ENCODE measurements around the gene IL1R2. TPM values are rescaled to one million over a fixed set of nuclear protein-coding genes. Genes with fewer than 3 reads are reported as not detected.

IL1R2 gene
- total and polyA plus RNA-seq, 9 of the 15 experiments (the other 6 are each of a cell fraction or from before 2014, with no cell fraction given), result 0.13 TPM; not detected in 8

DNA sequence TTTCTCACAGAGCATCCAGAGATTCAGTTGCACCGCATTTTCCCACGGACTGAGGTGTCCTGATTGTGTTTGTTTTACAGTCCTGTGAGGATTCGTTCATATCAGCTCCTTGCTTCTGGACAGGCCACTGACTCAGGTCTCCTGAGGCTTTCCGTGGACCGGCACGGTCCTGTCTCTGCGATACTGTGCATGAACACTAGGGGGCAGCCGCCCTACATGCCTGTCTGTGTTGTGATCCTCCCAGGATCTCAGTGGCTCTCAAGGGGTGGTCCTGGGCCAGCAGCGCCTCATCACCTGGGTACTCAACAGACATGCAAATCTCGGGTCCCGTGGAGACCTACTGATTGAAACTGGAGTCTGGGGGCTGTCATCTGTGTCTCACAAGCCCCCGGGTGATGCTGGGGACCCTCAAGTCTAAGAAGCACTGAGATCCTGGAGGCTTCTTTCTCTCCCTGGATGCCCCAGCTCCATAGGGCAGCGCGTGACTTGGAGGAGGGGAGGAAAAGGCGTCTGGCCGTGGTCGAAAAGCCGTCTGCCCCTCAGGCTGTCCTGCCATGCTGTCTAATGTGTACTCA lies 28.9 kb downstream of the IL1R2 start (continued):
- TF ChIP-seq, protein P1, sequence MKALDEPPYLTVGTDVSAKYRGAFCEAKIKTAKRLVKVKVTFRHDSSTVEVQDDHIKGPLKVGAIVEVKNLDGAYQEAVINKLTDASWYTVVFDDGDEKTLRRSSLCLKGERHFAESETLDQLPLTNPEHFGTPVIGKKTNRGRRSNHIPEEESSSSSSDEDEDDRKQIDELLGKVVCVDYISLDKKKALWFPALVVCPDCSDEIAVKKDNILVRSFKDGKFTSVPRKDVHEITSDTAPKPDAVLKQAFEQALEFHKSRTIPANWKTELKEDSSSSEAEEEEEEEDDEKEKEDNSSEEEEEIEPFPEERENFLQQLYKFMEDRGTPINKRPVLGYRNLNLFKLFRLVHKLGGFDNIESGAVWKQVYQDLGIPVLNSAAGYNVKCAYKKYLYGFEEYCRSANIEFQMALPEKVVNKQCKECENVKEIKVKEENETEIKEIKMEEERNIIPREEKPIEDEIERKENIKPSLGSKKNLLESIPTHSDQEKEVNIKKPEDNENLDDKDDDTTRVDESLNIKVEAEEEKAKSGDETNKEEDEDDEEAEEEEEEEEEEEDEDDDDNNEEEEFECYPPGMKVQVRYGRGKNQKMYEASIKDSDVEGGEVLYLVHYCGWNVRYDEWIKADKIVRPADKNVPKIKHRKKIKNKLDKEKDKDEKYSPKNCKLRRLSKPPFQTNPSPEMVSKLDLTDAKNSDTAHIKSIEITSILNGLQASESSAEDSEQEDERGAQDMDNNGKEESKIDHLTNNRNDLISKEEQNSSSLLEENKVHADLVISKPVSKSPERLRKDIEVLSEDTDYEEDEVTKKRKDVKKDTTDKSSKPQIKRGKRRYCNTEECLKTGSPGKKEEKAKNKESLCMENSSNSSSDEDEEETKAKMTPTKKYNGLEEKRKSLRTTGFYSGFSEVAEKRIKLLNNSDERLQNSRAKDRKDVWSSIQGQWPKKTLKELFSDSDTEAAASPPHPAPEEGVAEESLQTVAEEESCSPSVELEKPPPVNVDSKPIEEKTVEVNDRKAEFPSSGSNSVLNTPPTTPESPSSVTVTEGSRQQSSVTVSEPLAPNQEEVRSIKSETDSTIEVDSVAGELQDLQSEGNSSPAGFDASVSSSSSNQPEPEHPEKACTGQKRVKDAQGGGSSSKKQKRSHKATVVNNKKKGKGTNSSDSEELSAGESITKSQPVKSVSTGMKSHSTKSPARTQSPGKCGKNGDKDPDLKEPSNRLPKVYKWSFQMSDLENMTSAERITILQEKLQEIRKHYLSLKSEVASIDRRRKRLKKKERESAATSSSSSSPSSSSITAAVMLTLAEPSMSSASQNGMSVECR (CRISPR knock-in tag; IDR thresholded peaks at IDR 0.05), result no peak
- TF ChIP-seq, protein P2, sequence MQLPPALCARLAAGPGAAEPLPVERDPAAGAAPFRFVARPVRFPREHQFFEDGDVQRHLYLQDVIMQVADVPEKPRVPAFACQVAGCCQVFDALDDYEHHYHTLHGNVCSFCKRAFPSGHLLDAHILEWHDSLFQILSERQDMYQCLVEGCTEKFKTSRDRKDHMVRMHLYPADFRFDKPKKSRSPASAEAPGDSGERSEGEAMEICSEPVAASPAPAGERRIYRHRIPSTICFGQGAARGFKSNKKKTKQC (CRISPR knock-in tag; IDR thresholded peaks at IDR 0.05), result no peak
- TF ChIP-seq JUN (IDR thresholded peaks at IDR 0.05; ENCODE audit: borderline replicate concordance, low read depth, low read length) (no peak), JUN (CRISPR knock-in tag; IDR thresholded peaks at IDR 0.05; ENCODE audit: borderline replicate concordance) (no peak), SIN3A (IDR thresholded peaks at IDR 0.05; ENCODE audit: borderline replicate concordance in 2 of 2, control insufficient read depth in 1 of 2, low read depth in 2 of 2, low read length in 2 of 2) (no peak), SETDB1 (IDR thresholded peaks at IDR 0.05; ENCODE audit: low read length) (no peak), SIRT6 (IDR thresholded peaks at IDR 0.05; ENCODE audit: low read depth, low read length) (no peak), ZFP36 (IDR thresholded peaks at IDR 0.05; ENCODE audit: low read depth, low read length, partially characterized antibody) (no peak), TCF7 (IDR thresholded peaks at IDR 0.05; ENCODE audit: borderline replicate concordance) (no peak), CBX2 (IDR thresholded peaks at IDR 0.05; ENCODE audit: insufficient read depth, low read length, poor library complexity, severe bottlenecking) (no peak), BACH1 (tag; IDR thresholded peaks at IDR 0.05) (no peak), SREBF2 (CRISPR knock-in tag; IDR thresholded peaks at IDR 0.05) (no peak), ZNF79 (CRISPR knock-in tag; IDR thresholded peaks at IDR 0.05; ENCODE audit: low read depth) (no peak), SNRNP70 (optimal IDR thresholded peaks at IDR 0.05; ENCODE audit: low read depth, low read length) (no peak), ETV1 (tag; conservative IDR thresholded peaks at IDR 0.05; ENCODE audit: low read depth) (no peak)
- TF ChIP-seq, protein P3, sequence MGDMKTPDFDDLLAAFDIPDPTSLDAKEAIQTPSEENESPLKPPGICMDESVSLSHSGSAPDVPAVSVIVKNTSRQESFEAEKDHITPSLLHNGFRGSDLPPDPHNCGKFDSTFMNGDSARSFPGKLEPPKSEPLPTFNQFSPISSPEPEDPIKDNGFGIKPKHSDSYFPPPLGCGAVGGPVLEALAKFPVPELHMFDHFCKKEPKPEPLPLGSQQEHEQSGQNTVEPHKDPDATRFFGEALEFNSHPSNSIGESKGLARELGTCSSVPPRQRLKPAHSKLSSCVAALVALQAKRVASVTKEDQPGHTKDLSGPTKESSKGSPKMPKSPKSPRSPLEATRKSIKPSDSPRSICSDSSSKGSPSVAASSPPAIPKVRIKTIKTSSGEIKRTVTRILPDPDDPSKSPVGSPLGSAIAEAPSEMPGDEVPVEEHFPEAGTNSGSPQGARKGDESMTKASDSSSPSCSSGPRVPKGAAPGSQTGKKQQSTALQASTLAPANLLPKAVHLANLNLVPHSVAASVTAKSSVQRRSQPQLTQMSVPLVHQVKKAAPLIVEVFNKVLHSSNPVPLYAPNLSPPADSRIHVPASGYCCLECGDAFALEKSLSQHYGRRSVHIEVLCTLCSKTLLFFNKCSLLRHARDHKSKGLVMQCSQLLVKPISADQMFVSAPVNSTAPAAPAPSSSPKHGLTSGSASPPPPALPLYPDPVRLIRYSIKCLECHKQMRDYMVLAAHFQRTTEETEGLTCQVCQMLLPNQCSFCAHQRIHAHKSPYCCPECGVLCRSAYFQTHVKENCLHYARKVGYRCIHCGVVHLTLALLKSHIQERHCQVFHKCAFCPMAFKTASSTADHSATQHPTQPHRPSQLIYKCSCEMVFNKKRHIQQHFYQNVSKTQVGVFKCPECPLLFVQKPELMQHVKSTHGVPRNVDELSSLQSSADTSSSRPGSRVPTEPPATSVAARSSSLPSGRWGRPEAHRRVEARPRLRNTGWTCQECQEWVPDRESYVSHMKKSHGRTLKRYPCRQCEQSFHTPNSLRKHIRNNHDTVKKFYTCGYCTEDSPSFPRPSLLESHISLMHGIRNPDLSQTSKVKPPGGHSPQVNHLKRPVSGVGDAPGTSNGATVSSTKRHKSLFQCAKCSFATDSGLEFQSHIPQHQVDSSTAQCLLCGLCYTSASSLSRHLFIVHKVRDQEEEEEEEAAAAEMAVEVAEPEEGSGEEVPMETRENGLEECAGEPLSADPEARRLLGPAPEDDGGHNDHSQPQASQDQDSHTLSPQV (IDR thresholded peaks at IDR 0.05), result no peak
- TF ChIP-seq, protein P4, sequence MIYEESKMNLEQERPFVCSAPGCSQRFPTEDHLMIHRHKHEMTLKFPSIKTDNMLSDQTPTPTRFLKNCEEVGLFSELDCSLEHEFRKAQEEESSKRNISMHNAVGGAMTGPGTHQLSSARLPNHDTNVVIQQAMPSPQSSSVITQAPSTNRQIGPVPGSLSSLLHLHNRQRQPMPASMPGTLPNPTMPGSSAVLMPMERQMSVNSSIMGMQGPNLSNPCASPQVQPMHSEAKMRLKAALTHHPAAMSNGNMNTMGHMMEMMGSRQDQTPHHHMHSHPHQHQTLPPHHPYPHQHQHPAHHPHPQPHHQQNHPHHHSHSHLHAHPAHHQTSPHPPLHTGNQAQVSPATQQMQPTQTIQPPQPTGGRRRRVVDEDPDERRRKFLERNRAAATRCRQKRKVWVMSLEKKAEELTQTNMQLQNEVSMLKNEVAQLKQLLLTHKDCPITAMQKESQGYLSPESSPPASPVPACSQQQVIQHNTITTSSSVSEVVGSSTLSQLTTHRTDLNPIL (CRISPR knock-in tag; IDR thresholded peaks at IDR 0.05), result no peak

All from K562 (cell line).